ENCODE data around the gene MEF2C.

Gene MEF2C

DNA sequence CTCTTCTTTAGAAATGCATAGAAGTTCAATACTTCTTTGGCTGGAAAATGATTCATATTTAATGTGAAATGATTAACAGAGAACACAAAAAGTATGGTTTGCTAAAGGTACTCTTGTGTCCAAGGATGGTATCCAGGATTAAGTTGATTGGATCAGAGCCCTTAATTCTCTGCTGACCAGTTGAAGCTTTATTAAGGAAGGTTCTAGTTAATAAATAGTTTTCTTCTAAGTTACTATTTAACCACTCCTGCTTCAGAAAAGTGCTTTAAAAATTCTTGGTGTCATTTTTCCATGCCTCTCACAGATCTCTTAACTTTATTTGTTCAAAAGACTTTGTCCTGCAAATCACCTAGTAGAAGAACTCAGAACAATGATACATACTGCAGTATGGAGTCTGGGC is 134.3 kb downstream of the MEF2C start:
- DNase-seq, result no peak

DNA sequence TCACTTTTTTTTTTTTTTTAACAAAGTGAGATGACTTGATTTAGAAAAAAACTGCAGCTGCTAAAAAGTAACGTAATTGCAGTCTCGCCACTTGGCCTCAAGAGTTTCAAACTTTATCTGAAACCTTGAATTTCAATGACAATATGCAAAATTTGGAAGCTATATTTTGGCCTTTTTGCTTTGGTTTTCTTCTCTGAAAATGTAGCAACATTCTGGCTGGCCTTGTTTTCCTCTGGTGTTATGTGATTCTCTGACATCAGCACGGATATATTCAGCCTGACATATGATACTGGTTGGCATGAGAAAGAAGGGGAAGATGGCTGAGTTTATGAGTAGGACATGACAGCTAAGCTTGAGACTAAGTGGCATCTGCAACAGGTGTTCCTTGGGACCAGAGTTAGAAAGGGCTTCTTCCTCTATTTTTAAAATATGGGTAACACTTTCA is 136.5 kb downstream of the MEF2C start:
- DNase-seq, result no peak

DNA sequence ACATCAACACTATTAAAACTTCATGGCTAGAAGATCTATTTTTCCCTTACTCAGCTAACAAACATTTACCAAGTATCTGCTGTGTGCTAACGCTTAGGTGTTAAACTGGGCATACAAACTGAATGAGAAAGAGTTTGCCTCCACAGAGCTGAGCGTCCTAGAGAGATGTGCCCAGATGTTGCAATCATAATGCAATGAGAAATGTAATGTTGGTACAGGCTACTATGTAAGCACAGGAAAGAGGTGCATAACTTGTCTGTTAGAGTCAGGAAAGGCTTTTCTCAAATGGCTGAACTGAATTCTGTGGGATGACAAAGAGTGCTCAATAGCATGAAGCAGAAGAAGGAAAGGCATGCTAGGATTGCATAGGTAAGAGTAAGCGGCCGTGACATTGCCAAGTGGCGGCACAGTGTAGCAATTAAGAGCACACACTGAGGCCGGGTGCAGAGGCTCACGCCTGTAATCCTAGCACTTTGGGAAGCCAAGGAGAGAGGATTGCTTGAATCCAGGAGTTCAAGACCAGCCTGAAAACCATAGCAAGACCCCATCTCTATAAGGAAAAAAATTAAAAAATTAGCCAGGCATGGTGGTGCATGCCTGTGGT is 137.8 kb downstream of the MEF2C start:
- no peak for DNase-seq

DNA sequence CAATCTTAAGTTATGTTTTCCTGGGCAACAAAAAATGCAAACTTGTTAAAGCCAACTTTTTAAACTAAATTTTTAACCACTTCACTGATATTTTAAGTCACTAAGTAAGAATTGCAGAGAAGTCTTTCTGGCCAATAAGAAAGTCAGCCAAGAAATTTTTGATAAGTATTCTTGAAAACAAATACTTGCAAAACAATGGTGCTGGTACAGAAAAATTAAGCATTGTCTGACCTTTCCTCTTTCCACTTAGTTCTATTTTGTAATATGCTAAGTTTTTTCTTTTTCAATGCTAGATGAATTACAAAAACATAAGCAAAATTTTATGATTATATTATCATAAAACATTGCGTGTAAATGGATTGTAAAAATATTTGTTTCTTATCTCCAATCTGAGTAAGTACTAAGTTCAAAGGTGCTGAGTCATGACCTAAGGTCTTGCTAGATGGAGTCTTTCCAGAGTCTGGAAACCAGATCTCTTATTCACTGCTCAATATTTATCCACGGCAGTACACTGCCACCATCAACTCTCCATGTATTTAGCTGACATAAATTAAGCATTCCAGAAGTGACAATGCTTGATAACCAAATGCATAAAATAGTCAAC is 139.7 kb downstream of the MEF2C start:
- no peak for DNase-seq

DNA sequence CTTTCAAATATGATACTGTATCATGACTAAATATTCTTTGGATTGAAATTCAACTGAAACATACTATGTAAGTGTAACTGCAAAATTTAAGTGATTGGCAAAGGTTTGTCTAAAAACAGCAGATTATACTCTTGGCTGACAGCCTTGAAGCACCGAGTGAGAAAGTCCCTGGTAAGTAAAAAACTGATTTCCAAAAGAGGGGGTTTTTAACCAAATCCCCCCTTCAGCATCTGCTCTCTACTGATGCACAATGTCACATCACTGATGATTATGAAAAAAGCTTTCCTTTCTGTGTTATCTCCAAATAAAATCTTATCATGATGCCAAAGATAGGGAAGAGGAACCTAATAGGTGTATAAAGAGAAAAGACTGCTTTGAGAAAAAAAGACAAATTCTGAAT is 141.0 kb downstream of the MEF2C start:
- no peak for DNase-seq

DNA sequence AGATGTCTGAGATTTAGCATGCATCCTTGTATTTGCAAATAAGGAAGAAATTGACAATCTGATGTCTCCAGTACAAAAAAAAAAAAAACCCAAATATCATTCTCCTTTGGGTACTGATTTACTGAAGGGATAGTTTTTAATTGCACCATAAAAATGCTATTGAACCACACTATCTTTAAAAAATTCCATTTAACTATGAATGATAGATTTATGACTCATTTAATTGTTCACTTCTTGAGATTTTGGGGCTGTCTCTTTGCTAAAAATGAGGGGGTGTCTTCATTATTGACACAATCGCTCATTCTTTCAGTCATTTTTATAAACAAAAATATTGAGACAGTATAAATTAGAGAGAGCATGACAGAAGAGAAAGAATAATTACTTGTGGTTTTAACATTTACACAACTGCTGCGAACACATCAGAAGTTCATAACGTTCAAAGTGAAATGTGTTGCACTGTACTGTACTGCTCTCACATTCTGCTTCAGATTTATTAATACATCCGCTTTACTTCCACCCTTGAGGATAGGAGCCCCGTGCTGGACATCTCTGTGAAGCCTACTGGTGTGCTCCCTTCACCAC is 142.3 kb downstream of the MEF2C start:
- no peak for DNase-seq

DNA sequence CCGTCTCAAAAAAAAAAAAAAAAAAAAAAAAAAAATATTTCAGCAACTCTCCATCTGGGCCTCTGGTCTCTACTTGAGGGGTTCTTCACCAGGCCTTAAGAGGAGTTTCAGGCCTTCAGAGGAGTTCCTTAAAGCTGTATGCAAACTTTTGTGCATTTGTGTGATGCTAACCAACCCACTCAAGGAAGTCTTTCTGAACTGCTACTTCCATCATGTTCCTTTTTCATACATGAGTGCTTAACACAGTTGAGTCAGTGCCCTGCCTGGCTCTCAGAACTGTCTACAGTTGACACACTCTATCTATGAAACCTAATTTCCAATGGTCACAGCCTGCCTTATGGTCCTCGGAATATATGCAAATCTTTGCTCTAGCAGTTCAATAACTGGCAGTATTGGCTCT is 146.5 kb downstream of the MEF2C start:
- no peak for DNase-seq

DNA sequence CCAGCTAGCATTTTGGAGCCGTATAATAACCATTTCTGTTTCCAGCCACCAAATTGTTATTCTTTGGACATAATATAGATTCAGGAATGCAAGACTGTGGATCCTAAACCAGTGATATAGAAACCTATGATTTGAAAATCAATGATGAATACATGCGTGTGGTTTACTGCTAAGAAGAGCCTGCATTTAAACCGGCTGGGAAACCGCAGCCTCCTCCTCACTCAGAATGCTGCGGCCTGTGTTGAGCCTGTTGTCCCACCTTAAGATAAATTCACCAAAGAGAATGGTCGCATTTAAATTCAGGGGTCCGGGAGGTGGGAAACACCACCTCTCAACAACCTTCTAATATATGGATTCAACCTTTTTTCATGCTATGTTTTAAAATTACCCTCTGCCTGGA is 148.0 kb downstream of the MEF2C start:
- DNase-seq, result no peak

DNA sequence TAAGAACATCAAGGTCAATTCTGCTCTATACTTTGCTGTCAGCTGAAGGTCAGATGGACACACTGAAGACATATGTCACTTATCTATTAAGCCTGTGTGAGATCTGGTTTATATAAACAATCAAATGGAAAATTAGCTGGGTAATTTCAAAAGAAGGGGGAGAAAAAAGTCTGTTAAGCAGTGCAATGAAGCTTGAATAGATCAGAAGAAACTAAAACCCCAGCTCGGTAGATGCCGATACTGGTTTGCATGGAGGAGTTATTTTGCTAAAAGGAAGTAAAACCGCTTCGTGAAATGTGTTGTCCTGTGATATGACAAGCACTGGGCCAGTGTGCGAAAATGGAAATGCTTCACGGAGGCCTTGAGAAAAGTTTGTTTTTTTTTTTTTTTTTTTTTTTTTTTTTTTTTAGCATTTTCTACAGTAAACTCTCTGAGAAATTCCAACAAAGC is 148.8 kb downstream of the MEF2C start:
- no peak for DNase-seq

DNA sequence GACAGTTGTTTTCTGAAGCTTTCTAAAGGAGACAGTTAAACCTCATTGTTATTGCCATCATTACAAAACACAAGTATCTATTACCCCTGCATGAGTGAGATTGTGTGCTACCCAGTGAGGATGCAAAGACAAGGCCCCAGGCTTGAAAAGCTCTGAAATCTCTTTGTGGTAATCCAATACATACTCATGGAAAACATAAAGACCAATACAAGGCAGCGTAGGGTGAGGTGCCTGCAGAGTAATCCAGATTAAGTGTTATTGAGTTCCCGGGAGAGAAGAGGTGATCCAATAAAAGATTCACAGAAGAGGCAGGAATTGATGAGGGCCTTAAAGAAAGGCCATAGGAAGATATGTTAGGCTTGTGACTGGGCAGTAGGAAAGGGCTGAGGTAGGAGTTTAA is 150.1 kb downstream of the MEF2C start:
- no peak for DNase-seq

DNA sequence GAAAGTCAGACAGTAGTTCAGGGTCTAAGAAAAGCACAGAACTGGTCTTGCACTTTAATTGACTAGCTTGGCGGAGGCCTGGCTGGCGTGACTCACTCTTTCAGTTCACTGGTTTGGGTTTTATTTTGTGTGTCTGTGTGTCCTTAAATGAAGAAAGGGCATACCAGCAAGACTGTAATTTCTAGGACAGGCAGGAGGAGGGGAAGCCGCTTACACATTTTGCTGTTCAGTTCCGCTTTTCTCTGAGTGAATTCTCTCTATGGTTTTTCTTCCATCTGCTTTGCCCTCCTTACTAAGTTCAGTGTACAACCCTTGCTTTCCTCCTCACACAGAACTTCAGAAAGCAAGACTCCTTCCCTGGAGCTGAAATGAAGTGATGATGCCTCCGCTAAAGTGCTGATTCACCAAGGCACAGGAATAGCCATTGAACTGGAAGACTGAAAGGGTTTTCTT is 150.8 kb downstream of the MEF2C start:
- no peak for DNase-seq

DNA sequence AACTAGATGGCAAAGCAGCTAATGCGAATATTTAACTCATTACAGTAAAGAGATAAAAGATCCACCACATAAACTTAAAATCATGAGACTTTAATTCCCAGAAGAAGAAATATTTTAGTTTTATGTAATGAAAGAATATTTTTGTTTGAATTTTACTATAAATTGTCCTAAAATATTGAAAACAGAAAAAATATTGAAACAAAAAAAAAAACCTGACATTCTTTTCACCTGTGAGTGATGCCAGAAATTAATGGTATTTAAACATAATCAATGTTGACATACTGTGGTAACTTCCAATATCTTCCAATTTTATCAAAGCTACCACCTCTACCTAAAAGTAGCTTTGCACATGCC is 153.2 kb downstream of the MEF2C start:
- no peak for DNase-seq

DNA sequence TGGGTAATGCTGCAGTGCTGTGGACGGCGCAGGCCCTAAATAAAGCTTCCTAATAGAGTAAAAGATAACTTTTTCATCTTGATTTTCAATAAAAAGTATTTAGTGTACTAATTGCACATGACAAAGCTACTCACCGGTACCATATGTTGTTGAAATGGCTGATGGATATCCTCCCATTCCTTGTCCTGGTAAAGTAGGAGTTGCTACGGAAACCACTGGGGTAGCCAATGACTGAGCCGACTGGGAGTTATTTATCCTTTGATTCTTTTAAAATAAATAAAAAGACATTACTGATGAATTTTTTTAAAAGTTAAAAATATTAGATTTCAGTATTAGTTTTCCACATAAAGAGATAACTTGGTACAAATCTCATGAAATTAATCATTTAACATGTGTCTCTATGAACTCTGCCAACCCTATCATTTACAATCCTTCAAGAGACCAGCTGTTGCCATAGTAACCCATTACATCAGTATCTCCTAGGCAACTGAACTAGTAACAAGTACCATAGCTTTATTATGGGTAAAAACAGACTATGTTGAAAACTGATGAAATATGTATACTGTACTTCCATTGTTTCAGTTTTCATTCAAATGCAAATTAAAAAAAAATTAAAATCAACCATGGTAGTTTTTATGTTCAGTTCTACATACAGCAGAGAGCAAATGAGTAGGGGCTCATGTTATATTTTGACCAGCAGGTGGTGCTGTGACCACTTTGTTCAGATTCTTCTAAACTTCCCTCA is 153.7 kb downstream of the MEF2C start:
- peak; percentile 71 for DNase-seq

DNA sequence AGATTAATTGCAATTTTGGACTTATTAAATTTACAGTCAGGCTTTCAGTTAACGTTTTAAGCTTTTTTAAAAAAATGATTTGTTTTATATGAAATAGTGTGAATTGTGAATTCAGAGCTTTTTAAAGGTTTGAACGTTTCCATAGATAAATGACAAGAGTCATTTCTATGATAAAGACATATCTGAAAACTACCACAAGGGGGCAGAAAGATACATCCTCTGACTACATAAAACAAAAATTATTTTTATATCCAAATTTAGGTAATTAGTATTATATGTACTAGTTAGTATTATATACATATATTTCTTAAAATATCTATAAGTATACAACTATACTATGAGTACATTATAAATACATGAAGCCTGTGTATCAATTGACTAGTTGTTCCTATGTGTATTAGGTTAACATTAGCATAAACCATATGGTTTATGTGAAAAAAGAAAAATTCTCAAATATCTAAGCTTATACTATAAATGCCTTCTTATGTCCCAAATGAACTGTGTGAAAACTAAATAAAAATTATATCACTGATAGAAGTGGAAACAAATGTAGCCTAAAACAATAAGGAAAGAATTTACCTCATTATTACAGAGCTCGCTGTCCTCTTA is 155.2 kb downstream of the MEF2C start:
- peak; percentile 31 for DNase-seq

DNA sequence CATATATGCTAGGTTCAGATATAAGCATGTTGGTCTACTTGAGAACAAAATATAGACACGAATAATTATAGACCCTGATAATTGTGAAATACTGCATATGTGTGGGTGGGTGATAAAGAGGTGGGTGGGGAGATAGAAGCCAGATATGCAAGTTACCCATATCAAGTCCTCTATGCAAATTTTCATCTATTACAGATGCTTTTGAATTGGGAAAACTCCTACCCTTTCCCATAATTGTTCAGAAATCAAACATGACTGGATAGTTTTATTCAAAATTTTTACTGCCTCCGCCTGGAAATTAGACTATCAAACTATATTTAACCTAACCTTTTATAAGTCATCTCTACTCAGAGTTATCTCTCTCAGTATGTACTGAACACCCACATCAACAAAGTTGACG is 157.5 kb downstream of the MEF2C start:
- DNase-seq, result no peak

DNA sequence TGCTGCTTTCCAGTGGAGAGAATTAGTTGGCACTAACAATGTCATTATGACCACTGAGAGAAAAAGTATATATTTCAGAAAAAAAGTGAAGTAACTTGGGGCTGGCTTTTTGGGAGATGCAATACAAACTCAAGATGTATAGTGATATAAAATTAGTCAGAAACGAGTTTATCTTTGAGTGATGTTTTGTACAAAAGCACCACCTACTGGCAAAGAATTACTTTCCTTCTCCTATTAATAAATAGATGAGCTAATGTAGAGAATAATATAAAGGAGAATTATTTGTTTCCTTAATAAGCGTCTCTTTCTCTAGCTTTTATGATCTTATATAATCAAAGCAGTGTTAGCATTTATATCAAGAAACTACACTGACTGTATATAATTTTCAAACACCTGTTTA is 158.8 kb downstream of the MEF2C start:
- peak; percentile 6 for DNase-seq

DNA sequence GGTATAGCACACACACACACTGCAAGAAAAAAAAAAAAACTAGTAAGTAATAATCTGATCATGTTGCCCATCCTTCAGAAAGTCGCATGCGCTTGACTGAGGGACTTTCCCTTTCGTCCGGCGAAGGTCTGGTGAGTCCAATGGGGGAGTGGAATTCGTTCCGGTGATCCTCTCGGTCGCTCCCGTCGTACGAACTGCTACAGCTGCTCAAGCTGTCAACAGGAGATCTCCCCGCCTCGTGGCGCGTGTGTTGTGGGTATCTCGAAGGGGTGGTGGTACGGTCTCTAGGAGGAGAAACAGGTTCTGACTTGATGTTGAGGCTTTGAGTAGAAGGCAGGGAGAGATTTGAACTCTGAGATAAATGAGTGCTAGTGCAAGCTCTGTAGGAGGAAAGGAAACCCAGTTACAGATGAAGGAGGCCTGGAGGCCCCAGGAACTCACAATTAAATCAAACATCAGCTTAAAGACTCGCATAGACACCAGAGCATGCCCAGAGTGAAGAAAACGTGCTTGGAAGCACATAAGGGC is 160.4 kb downstream of the MEF2C start:
- no peak for DNase-seq

DNA sequence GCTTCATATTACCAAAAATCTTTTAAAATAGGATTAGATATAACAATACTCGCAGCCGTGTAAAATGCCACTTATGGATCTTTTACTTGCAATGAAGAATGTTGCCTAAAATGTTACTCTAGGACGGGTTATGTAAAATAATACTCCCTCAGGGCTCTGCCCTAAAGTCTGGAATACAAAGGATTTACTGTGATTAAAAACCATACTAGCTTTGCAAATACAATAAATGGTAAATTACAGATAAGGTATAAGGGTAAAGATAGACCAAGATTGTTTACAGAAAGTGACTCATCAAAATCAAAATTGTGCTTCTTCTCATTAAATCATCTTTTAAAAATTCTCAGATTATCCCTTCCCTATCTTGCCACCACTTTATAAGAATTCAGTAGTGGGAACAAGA is 163.6 kb downstream of the MEF2C start:
- DNase-seq, result no peak

DNA sequence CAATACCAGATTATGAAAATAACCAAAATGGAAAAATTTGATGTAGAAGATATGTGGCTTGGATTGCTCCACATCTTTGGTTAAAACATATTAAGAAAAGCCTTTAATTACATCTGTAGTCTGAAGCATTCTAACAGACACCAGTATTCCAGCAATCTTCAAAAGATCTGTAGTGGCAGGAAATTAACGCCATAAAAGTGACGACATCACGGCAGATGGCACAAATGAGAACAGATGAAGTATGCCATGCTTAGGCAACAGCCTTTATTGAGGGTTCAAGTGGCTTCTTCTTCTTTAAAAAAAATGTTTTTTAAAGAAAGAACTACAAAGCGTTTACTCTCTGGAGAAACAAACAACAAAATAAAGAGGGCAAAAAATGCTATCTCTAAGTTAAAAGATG is 164.2 kb downstream of the MEF2C start:
- no peak for DNase-seq

DNA sequence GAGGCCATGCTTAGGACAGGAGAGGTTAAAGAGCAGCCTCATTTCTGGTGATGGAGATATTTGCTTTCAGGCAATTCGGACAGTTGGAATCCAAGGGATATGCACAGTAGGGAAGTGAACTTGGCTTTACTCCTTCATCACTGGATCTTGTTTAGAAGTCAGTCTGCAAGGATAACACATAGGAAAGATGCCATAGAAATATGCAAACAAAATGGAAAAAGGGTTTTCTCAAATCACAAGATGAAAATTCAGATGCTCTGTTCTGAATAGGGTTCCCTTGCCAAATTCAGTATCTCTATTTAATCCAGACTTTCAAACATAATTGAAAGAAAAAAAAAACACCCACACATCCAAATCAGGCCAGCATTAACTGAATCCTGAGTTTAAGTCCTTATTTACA is 166.9 kb downstream of the MEF2C start:
- no peak for DNase-seq

DNA sequence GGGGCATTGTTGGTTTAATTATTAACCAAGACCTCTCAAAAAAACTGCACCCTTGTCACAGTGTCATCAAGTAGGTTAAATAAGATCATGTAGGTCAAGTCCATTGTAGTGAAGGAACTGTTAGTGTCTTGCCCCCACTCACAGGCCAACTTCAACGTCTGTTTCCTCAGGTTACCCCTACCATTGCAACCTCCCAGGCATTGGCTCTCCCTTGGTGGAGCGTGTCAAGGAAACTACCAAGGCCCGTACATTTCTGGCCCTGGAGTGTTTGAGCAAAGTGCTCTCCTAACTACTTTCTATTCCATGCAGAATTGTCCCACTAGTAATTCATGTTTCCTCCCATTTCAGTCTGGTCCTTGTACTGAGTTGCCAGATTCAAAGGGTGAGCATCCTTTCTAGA is 167.5 kb downstream of the MEF2C start:
- DNase-seq, result no peak

DNA sequence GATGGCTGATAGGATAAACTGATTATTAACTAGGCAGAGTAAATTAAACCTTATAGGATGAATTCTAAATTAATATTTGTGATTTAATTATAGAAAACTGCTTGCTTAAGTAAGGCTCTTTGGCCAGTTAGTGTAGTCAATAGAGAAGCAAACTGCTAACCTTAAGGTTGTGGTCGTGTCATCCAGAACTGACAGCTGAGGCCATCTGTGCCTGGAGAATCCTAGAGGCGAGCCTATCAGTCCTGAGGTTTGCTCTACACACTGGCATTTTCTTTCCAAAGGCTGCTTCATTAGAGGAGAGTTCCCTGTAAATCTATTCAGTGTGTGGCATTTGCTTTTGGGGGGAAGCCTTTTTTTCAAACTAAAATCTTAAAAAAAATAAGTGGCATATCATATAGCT is 169.2 kb downstream of the MEF2C start:
- no peak for DNase-seq

DNA sequence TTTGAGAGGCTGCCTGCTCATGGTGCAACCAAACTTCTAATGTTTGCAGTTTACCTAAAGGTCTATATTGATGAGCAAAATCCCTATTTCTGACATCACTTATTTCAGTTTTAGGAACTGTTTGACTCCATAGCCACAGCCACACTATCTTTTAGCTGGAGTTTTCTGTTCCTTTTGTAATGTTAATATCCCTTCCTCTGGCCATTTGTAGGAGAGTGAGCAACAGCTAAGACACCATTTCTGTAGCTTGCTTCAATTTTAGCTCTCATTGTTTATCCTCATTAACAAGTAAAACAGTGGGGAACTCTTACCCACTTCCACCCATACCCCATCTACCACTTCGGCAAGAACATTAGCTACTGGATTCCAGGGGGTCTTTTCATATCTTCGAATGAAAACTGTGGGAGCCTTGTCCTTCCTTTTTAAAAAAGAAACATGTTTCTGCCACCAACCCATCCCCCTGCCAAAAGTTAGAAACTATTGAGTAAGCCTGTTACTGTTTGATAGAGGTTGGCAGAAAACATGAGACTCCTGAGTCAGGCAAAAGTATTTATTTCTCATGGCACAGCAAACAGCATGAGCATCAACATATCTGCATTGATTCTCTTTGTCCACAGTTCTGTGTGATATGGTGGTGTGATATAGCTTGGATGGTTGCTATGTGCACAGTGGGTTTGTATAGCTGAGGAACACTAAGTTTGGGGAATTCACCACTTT is 174.1 kb downstream of the MEF2C start:
- DNase-seq, result no peak
